GM06990 (cell line): ENCODE data around the gene OR52E8.

Experiments
- DNase-seq: peaks from one replicate; pipeline ENCODE4 v3.0.0-alpha.2; 2011; ENCODE audit not compliant: insufficient read length; ENCODE audit errors: extremely low read depth
- H3K27me3 ChIP-seq: replicated peaks from 2 replicates; pipeline ENCODE4 v1.6.0; 2011; ENCODE audit warnings: low read length; ENCODE audit not compliant: control insufficient read depth, insufficient read depth
- H3K36me3 ChIP-seq: 2 replicates; pipeline ENCODE4 v1.5.1; 2011; ENCODE audit warnings: low read length; ENCODE audit not compliant: control insufficient read depth, insufficient read depth
- H3K4me3 ChIP-seq: replicated peaks from 2 replicates; pipeline ENCODE4 v1.5.1; 2011; ENCODE audit warnings: low read depth, mild to moderate bottlenecking, control low read depth, low read length
- TF ChIP-seq, protein P1 (sequence below): IDR thresholded peaks from 2 replicates; pipeline ENCODE4 v1.5.1; 2011; ENCODE audit warnings: low read length, control low read depth, mild to moderate bottlenecking, inconsistent platforms; ENCODE audit not compliant: insufficient read depth, poor library complexity, severe bottlenecking

OR52E8 gene

DNA sequence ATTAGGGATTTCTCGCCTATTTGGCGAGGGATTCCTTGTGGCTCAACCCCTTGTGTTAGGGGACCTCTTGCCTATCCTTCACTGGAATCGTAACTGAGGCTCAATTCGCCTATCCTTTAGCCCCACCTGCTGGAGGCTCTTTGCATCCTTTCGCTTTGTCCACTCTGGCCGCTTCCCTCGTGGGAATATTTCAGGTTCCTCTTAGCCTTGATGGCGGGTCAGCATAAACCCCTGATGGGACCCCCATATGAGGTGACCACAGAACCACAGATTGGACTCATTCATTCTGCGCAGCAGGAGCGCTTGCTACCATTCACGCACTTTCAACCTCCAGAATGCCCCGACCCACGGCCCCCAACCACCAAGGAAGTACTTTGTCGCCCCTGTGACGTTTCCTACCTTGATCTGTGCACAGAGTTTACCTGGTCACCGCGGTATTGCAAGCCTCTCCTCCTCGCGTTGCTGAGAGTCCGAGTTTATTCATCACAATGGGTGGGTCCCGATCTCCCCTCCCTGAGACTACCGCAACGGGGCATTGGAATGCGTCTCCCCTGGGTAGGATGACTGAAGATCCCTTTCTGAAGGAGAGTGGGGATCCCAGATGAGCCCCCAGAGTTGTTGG is 48.9 kb downstream of the OR52E8 start, which contains the start of gene OR52N2:
TSS of gene OR52N2 (plus strand) at position 425 of the 622 bp plus-strand sequence. CDS start 11,412 bp downstream, outside the sequence.
- DNase-seq, result peak; percentile 16
- no peaks in the 10 kb centered on the region for H3K36me3 ChIP-seq
- peak within 1 kb of the TSS; percentile 71 for H3K4me3 ChIP-seq
- TF ChIP-seq, protein P1, sequence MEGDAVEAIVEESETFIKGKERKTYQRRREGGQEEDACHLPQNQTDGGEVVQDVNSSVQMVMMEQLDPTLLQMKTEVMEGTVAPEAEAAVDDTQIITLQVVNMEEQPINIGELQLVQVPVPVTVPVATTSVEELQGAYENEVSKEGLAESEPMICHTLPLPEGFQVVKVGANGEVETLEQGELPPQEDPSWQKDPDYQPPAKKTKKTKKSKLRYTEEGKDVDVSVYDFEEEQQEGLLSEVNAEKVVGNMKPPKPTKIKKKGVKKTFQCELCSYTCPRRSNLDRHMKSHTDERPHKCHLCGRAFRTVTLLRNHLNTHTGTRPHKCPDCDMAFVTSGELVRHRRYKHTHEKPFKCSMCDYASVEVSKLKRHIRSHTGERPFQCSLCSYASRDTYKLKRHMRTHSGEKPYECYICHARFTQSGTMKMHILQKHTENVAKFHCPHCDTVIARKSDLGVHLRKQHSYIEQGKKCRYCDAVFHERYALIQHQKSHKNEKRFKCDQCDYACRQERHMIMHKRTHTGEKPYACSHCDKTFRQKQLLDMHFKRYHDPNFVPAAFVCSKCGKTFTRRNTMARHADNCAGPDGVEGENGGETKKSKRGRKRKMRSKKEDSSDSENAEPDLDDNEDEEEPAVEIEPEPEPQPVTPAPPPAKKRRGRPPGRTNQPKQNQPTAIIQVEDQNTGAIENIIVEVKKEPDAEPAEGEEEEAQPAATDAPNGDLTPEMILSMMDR, result peak; percentile 83
- H3K27me3 ChIP-seq, result no peaks in the 10 kb centered on the region

DNA sequence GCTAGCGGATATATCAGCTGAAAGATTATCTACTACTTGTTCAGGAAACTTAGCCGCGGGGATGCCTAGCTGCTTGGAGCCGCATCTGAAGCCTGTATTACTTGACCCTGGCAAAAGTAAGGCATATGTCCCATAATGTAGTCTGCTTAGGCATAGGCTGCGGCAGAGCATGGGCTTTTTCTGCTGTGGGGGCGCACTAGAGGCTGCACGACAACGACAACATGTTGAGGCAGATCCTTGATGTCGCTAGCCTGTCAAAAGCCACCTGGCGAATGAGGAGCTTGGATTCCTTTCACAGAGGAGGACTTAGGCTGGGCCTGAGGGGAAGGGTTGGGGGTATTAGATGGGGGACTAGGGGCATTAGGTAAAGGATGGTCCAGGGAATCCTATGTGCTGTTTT is 49.9 kb downstream of the OR52E8 start:
- DNase-seq, result no peak
- TF ChIP-seq, protein P1, result no peak
- H3K27me3 ChIP-seq, result no peaks in the 10 kb centered on the region
- no peak overlapping the region for H3K4me3 ChIP-seq
- H3K36me3 ChIP-seq, result no peaks in the 10 kb centered on the region
